BLaER1 (cell line): ENCODE measurements around the gene LSP1.

Experiments used
- H3K27ac ChIP-seq: shearing (Covaris generic); formaldehyde crosslinking; 2 replicates; pipeline ENCODE4 v1.8.1; 2022
- H3K27me3 ChIP-seq: shearing (Covaris generic); formaldehyde crosslinking; 2 replicates; pipeline ENCODE4 v1.8.1; 2022
- H3K36me3 ChIP-seq: shearing (Covaris generic); formaldehyde crosslinking; 2 replicates; pipeline ENCODE4 v1.8.1; 2022
- H3K4me1 ChIP-seq: shearing (Covaris generic); formaldehyde crosslinking; 2 replicates; pipeline ENCODE4 v1.8.1; 2022
- H3K4me2 ChIP-seq: shearing (Covaris generic); formaldehyde crosslinking; 2 replicates; pipeline ENCODE4 v1.8.1; 2022
- H3K4me3 ChIP-seq: shearing (Covaris generic); formaldehyde crosslinking; 2 replicates; pipeline ENCODE4 v1.8.1; 2022
- H3K9ac ChIP-seq: shearing (Covaris generic); formaldehyde crosslinking; 2 replicates; pipeline ENCODE4 v1.8.1; 2022
- H3K9me3 ChIP-seq: shearing (Covaris generic); formaldehyde crosslinking; 2 replicates; pipeline ENCODE4 v1.8.1; 2022
- H4K20me1 ChIP-seq: shearing (Covaris generic); formaldehyde crosslinking; 2 replicates; pipeline ENCODE4 v1.8.1; 2022
- Cebpa-rat ChIP-seq: shearing (Covaris generic); IDR thresholded peaks from 2 replicates; pipeline ENCODE4 v1.8.1; 2022

Gene LSP1

DNA sequence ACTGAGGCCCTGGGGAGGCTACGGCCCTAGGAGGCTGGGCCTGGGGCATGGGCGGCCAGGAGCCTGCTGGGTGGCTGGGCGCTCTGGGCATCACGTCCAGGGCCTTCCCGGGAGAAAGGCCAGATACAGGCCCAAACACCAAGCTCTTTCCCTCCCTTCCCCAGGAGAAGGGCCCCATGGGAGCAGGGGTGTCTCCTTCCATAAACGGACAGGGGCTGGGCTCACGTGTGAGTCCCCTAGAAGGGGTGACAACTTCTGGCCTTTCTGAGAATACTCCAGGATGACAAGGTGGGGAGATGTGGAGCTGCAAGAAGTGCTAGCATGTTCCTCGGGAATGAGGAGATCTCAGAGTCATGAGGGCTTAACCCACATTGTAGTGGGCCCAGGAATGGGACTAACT, 37.6 kb upstream of the LSP1 start:
- TF ChIP-seq Cebpa-rat: no peak
- Histone ChIP-seq H3K36me3 (no peaks in the 10 kb centered on the region), H3K4me3 (no peak overlapping the region), H4K20me1 (no peaks in the 10 kb centered on the region), H3K4me1 (peaks cover 9% of the 10 kb centered on the region; the same call in 1 of the 2 replicates), H3K27me3 (no peaks in the 10 kb centered on the region), H3K4me2 (no peak overlapping the region), H3K9me3 (peaks cover 32% of the 10 kb centered on the region), H3K9ac (no peak overlapping the region), H3K27ac (no peak overlapping the region)

DNA sequence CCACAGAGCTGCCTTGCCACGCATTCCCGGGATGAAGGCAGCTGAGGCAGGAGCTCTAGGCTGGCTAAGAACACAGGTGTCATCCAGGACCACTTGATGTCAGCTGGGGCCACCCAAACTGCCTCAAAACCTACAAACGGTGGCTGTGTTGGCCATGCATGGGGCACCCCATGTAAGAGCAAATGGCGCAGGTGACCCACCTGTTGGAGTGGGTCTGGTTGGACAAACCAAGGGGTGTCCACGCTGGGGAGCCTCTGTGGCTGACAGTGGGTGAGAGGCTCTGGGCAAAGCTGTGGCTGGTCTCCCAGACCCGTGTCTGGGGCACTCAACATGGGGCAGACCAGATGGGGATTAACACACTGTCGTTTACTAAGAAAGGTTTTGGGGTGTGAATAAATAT, 37.1 kb upstream of the LSP1 start:
- Histone ChIP-seq H3K4me2 (no peak overlapping the region), H3K36me3 (no peaks in the 10 kb centered on the region), H3K27me3 (no peaks in the 10 kb centered on the region), H3K9ac (no peak overlapping the region), H3K9me3 (peaks cover 32% of the 10 kb centered on the region), H3K27ac (no peak overlapping the region), H3K4me1 (peaks cover 6% of the 10 kb centered on the region; the same call in 1 of the 2 replicates), H3K4me3 (no peak overlapping the region), H4K20me1 (no peaks in the 10 kb centered on the region)
- TF ChIP-seq Cebpa-rat: no peak

DNA sequence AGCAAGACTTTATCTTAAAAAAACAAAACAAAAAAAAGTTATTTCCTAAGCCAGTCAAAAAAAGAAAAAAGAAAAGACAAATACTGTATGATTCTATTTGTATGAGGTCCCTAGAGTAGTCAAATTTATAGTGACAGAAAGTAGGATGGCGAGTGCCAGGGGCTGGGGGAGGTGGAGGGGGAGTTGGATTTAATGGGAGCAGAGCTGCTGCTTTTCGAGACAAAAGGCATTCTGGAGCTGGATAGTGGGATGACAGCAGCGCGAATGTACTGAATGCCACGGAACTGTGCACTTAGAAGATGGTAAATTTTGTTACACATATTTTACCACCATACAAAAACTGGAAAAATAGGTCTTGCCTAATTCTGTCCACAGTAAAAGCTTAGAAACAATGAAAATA, 35.9 kb upstream of the LSP1 start:
- no peaks in the 10 kb centered on the region for H3K27me3 ChIP-seq
- H4K20me1 ChIP-seq: no peaks in the 10 kb centered on the region
- no peak overlapping the region for H3K27ac ChIP-seq
- peaks cover 29% of the 10 kb centered on the region for H3K9me3 ChIP-seq
- no peak for TF ChIP-seq Cebpa-rat
- H3K4me1 ChIP-seq: no peaks in the 10 kb centered on the region
- H3K4me2 ChIP-seq: no peak overlapping the region
- H3K4me3 ChIP-seq: no peak overlapping the region
- H3K9ac ChIP-seq: no peak overlapping the region
- H3K36me3 ChIP-seq: no peaks in the 10 kb centered on the region

DNA sequence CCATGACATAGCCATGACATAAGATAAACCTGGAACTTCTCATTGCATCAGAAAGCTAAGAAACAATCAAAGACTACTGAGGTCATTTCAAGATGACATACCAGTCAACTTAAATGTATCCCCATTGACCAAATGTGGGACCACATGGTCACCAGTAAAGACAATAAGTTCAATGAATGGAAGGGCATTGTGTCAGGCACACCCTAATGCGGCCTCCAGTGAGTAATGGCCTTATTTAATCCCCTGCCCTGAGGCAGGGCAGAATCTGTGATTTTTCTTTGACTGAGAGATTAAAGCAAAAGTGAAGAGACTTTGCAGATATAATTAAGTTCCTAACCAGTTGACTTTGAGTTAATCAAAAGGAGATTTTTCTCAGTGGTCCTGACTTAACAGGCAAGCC, 35.4 kb upstream of the LSP1 start:
- no peak overlapping the region for H3K4me2 ChIP-seq
- no peak for TF ChIP-seq Cebpa-rat
- peaks cover 24% of the 10 kb centered on the region for H3K9me3 ChIP-seq

DNA sequence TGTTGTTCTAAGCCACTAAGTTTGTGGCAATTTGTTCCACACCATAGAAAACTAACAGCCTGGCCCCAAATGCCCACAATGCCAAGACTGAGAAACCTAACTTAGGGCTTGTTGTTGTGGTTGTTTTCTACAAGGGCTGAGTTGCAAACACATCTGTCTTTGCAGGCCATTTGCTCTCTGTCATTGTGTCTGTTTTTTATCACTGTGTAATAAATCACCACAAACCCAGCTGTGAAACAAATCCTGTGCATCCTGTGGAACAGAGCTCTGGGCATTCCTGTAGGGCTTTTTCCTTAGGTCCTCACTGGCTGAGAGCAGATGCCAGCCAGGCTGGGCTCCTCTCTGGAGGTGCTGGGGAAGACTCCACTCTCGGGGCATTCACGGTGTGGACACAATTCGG, 33.8 kb upstream of the LSP1 start:
- Histone ChIP-seq H3K9ac (no peak overlapping the region), H3K36me3 (no peaks in the 10 kb centered on the region), H4K20me1 (no peaks in the 10 kb centered on the region), H3K27ac (no peak overlapping the region), H3K9me3 (peaks cover 19% of the 10 kb centered on the region), H3K27me3 (no peaks in the 10 kb centered on the region), H3K4me2 (no peak overlapping the region), H3K4me1 (no peaks in the 10 kb centered on the region), H3K4me3 (no peak overlapping the region)
- TF ChIP-seq Cebpa-rat: no peak

More for the DNA sequence above, 35.4 kb upstream of the LSP1 start:
- Histone ChIP-seq H3K27me3 (no peaks in the 10 kb centered on the region), H3K9ac (no peak overlapping the region), H3K4me3 (no peak overlapping the region), H4K20me1 (no peaks in the 10 kb centered on the region), H3K4me1 (no peaks in the 10 kb centered on the region), H3K27ac (no peak overlapping the region), H3K36me3 (no peaks in the 10 kb centered on the region)

DNA sequence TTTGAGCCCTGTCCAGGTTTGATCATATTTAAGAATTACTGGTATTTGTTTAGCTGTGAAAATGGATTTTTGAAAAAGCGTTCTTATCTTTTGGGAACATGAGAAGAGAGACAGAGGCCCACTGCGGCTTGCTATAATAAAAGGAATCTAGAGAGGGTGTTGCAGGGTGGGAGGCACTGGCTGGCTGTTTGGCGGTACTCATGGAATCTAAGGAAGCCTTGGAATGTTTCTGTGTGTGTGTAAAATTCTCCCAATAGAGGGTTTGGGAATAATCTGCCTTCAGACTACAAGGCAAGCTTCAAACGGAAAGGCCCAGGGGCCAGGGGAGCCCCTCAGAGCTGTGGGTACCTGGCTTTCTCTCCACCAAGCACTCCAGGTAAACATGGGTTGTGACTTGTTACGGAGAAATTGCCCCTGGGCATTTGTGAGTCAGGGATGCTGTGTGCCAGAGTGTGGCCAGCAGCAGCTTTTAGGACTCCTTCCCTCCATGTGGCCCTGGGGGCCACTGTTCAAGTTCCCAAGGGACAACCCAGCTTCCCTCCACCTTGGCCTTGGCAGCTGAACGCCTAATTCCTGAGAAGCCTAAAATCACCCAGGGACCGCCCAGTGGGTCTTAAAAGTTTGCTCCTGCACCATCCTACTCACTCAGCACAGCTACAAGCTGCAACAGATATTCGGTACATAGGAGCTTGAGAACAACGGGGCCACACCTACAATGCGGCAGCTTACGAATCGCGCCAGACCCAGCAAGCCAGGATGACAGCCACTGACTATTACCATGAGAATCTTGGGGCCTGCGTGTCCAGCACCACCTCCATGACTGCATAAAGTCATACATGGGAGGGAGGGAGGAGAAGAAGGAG, 32.2 kb upstream of the LSP1 start:
- H3K4me2 ChIP-seq: no peak overlapping the region

DNA sequence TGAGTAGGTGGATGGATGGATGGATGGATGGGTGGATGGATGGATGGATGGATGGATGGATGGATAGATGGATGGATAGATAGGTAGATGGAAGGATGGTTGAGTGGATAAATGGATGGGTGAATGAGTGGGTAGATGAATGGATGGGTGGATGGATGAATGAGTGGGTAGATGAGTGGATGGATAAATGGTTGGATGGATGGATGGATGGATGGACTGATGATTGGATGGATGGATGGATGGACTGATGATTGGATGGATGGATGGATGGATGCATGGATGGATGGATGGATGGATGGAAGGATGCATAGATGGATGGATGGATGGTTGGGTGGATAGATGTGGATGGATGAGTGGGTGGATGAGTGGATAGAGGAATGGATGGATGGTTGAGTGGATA, 31.3 kb upstream of the LSP1 start:
- no peak overlapping the region for H3K9ac ChIP-seq
- H3K4me2 ChIP-seq: no peak overlapping the region
- peaks cover 19% of the 10 kb centered on the region for H3K9me3 ChIP-seq
- no peaks in the 10 kb centered on the region for H3K36me3 ChIP-seq
- H4K20me1 ChIP-seq: no peaks in the 10 kb centered on the region
- TF ChIP-seq Cebpa-rat: no peak
- H3K27me3 ChIP-seq: no peaks in the 10 kb centered on the region
- no peak overlapping the region for H3K27ac ChIP-seq
- H3K4me1 ChIP-seq: no peaks in the 10 kb centered on the region
- no peak overlapping the region for H3K4me3 ChIP-seq

More for the DNA sequence above, 32.2 kb upstream of the LSP1 start:
- no peaks in the 10 kb centered on the region for H3K36me3 ChIP-seq
- no peak overlapping the region for H3K9ac ChIP-seq
- H3K4me1 ChIP-seq: no peaks in the 10 kb centered on the region
- no peak overlapping the region for H3K4me3 ChIP-seq
- H3K9me3 ChIP-seq: peaks cover 19% of the 10 kb centered on the region
- H3K27me3 ChIP-seq: no peaks in the 10 kb centered on the region
- H4K20me1 ChIP-seq: no peaks in the 10 kb centered on the region
- no peak overlapping the region for H3K27ac ChIP-seq
- no peak for TF ChIP-seq Cebpa-rat

DNA sequence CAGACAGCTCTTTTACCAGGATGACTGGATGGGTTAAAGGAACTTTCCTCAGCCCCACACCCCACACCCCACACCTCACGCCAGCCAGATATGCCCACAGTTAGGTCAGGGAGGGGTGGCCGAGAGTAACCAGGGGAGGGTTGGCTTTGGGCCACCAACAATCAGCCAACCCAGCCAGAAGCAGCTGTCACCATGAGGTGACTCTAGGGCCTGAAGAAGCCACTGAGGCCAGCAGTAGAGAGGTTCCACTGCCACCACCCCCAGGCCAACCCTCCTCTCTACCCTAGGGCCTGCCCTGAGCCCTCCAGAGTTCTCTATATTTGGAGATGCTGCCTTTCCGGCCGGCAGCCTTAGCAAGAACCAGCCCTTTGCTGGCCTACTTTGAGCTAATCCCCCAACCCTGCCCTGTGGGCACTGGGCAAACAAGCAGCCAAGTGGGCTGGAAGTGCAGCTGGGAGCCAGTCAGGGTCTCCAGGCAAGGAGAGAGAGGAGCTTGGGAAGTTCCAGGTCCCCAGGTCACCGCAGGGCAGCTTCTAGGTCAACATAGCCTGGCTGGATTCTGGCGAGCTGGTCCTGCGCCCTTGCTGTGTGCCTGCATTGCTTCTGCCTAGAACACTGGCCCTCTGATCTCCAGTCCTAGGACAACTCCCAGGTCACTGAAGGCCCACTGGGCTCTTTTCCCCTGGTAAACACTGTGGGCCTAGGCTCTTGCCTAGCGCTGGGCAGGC, 30.1 kb upstream of the LSP1 start:
- Histone ChIP-seq H3K9ac (no peak overlapping the region), H3K36me3 (no peaks in the 10 kb centered on the region), H3K4me2 (no peak overlapping the region), H4K20me1 (no peaks in the 10 kb centered on the region), H3K27me3 (no peaks in the 10 kb centered on the region), H3K4me3 (no peak overlapping the region), H3K27ac (no peak overlapping the region), H3K9me3 (peaks cover 18% of the 10 kb centered on the region), H3K4me1 (no peaks in the 10 kb centered on the region)
- TF ChIP-seq Cebpa-rat: no peak

DNA sequence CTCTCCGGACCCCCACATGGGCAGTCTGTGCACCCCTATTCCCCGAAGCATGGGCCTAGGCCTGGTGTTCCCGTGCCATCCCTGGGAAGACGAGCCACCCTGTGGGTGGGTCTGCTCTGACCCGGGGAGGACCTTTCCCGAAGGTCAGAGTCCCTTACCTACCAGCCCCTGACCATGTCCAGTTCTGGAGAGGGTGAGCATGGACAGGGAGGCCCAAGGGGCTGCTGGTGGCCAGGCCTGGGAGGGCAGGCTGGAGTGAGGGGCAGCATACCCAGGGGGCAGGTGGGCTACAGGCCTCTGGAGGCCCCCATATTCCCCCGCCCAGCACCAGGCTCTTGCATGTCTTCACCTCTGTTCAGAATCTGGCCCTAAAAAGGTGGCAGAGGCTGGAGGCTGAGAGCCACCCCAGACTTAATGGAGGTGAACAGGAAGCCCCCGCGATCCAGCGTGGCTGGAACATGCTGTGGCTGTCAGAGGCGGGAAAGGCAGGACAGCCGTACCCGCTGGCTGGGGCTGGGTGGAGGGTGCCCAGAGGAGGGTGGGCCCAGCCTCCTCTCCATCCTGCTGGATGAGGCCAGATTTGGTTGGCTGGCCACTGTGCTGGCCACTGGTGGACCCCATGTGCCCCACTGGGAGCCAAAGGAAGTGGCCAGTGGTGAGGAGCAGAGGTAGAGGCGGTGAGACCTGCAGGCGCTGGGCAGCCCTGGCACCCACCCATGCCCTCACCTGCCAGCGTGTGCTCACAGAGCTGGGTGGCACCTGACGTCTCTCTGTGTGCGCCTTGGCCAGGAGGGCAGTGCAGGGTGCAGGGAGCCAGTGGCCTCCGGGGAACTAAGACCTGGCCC, 29.3 kb upstream of the LSP1 start:
- Histone ChIP-seq H3K27me3 (no peaks in the 10 kb centered on the region), H3K9ac (no peak overlapping the region), H3K4me1 (0 out of 2 replicates have a peak, but pooled peaks cover under 1% of the 10 kb centered on the region), H3K36me3 (no peaks in the 10 kb centered on the region), H3K27ac (no peak overlapping the region), H3K9me3 (peaks cover 10% of the 10 kb centered on the region), H4K20me1 (no peaks in the 10 kb centered on the region; the same call in 1 of the 2 replicates), H3K4me3 (no peak overlapping the region), H3K4me2 (no peak overlapping the region)
- TF ChIP-seq Cebpa-rat: no peak
